ENCODE data around the gene NOSTRIN. TPM values are rescaled to one million over a fixed set of nuclear protein-coding genes. Genes with fewer than 3 reads are reported as not detected.
"Not testable (repeated sequence)": the region's sequence is repeated elsewhere in the genome, so short reads cannot be mapped to it uniquely, and the experiment has no call there.

Gene NOSTRIN
- total RNA-seq, 2 donors from 2014 or later = not detected

- DNase-seq (ENCODE audit: low spot score) (no peak), ATAC-seq (no peak)
- Mint-ChIP-seq H3K4me3 (no peak overlapping the region), H3K36me3 (peaks cover 7% of the 10 kb centered on the region), H3K27ac (no peak overlapping the region), H3K9me3 (no peaks in the 10 kb centered on the region), H3K27me3 (no peaks in the 10 kb centered on the region), H3K4me1 (ENCODE audit: low read depth in 2 of 2) (peaks cover 0 to 4% of the 10 kb centered on the region in 2 donors)
Observed at GRCh38 chr2:168851674-168852320, 49.4 kb downstream of the NOSTRIN start.

DNA sequence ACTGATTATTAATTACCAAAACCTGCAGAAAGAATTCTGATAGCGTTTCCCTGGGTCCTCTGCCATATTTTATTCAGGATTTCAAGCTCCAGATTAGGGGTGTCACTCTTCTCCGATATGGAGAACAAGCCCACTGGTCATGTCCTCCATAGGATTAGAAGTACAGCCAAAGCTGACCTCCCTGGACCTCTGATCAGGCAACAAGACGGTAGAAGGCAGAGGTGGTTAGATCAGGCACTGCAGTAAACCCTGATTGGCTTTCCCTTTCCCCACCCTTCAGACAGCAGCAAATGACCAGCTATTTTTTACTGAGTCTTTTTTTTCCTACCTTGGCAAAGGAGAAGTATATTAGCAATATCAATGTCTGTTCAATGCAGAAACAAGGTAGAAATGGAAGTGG is 50.0 kb downstream of the NOSTRIN start:
- no peak for ATAC-seq
- DNase-seq (ENCODE audit: low spot score) = no peak
- Mint-ChIP-seq H3K4me3 (no peak overlapping the region), H3K9me3 (no peaks in the 10 kb centered on the region), H3K27ac (no peak overlapping the region), H3K36me3 (peaks cover 7% of the 10 kb centered on the region), H3K27me3 (no peaks in the 10 kb centered on the region), H3K4me1 (ENCODE audit: low read depth in 2 of 2) (peaks cover 0 to 4% of the 10 kb centered on the region in 2 donors)

DNA sequence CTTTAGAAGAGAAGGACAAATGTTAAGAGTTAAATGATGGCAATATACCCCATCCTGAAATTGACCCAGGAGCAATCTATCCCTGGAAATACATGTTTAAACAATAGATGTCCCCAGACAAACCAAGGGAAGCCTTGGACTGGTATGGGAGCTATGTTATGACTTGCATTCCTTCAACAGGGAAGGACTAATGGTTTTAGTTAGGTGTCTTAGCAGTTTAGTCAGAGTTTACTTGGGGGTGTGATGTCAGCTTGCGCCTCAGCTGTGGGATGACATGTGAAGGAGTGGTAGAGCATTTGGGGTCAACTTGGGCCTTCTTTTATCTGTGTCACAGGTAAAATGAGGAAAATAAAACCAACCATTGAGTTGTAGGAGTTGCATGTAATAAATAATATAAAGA is 51.0 kb downstream of the NOSTRIN start:
- Mint-ChIP-seq H3K4me3 (no peak overlapping the region), H3K36me3 (peaks cover 7% of the 10 kb centered on the region), H3K27ac (no peak overlapping the region), H3K4me1 (ENCODE audit: low read depth in 2 of 2) (peaks cover 0 to 1% of the 10 kb centered on the region in 2 donors), H3K9me3 (no peaks in the 10 kb centered on the region), H3K27me3 (no peaks in the 10 kb centered on the region)
- ATAC-seq = no peak
- DNase-seq (ENCODE audit: low spot score) = no peak

DNA sequence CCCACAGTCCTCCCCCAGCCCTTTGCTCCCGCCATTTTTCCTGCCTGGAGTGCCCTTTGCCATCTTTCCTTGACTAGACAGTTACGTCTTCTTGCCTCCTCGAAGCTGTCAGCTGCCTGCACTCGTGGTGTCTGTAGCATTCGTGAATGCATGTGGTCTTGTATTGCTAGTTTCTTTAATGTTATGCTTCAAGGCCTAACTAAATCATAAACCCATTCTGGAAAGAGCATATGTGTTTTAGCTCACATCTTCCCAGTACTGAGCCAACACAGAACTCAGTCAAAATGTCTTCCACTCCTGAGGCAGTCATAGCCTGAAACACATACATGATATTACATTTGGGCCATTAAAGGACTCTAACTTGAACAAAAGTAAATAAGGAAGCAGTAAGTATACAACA is 52.2 kb downstream of the NOSTRIN start:
- Mint-ChIP-seq H3K27ac (no peak overlapping the region), H3K27me3 (no peaks in the 10 kb centered on the region), H3K9me3 (no peaks in the 10 kb centered on the region), H3K36me3 (peaks cover 7% of the 10 kb centered on the region), H3K4me3 (no peak overlapping the region), H3K4me1 (ENCODE audit: low read depth in 2 of 2) (no peaks in the 10 kb centered on the region)
- DNase-seq (ENCODE audit: low spot score) (no peak), ATAC-seq (no peak)

GRCh38 chr2:168855601-168856000 is 53.2 kb downstream of the NOSTRIN start:
- no peaks in the 10 kb centered on the region for H3K27me3 Mint-ChIP-seq
- no peak for ATAC-seq
- no peaks in the 10 kb centered on the region for H3K4me1 Mint-ChIP-seq (ENCODE audit: low read depth in 2 of 2)
- no peak overlapping the region for H3K27ac Mint-ChIP-seq
- DNase-seq (ENCODE audit: low spot score) = no peak
- H3K36me3 Mint-ChIP-seq = peaks cover 7% of the 10 kb centered on the region
- no peak overlapping the region for H3K4me3 Mint-ChIP-seq
- H3K9me3 Mint-ChIP-seq = no peaks in the 10 kb centered on the region

DNA sequence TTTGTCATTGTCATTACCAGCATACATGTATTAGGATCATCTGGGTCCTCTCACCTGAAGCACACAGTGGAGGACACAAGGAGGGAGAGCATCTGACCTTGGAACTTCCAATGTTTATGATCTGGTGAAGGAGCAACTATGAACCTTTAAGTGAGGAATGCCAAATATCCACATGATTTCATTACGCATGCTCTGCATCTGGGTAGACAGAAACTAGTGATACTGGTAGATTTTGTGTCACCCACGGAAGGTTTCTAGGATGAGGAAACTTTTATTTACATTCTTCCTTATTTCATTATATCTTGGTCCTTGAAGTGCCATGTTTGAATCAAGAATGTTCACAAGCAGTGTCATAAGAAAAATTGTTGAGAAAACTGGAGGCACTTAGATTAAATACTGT is 55.7 kb downstream of the NOSTRIN start:
- peaks cover 7% of the 10 kb centered on the region for H3K36me3 Mint-ChIP-seq
- no peak overlapping the region for H3K27ac Mint-ChIP-seq
- no peaks in the 10 kb centered on the region for H3K27me3 Mint-ChIP-seq
- DNase-seq (ENCODE audit: low spot score) (no peak), ATAC-seq (peak in 1 of 2 donors; percentile 36)
- no peak overlapping the region for H3K4me3 Mint-ChIP-seq
- no peaks in the 10 kb centered on the region for H3K9me3 Mint-ChIP-seq
- H3K4me1 Mint-ChIP-seq (ENCODE audit: low read depth in 2 of 2) = no peaks in the 10 kb centered on the region

- H3K4me1 Mint-ChIP-seq (ENCODE audit: low read depth in 2 of 2); H3K9me3 Mint-ChIP-seq; DNase-seq (ENCODE audit: low spot score); H3K4me3 Mint-ChIP-seq; ATAC-seq; H3K27ac Mint-ChIP-seq; H3K27me3 Mint-ChIP-seq: not testable (repeated sequence)
- H3K36me3 Mint-ChIP-seq = peaks cover 33% of the 10 kb centered on the region
Observed at GRCh38 chr2:168867164-168867563, 64.7 kb downstream of the NOSTRIN start.

GRCh38 chr2:168870369-168870768 is 67.9 kb downstream of the NOSTRIN start:
- H3K9me3 Mint-ChIP-seq; H3K27me3 Mint-ChIP-seq; ATAC-seq; DNase-seq (ENCODE audit: low spot score); H3K27ac Mint-ChIP-seq; H3K4me3 Mint-ChIP-seq; H3K4me1 Mint-ChIP-seq (ENCODE audit: low read depth in 2 of 2): not testable (repeated sequence)
- peaks cover 25% of the 10 kb centered on the region for H3K36me3 Mint-ChIP-seq

DNA sequence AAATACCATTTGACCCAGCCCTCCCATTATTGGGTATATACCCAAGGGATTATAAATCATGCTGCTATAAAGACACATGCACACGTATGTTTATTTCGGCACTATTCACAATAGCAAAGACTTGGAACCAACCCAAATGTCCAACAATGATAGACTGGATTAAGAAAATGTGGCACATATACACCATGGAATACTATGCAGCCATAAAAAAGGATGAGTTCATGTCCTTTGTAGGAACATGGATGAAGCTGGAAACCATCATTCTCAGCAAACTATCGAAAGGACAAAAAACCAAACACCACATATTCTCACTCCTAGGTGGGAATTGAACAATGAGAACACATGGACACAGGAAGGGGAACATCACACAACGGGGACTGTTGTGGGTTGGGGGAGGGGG is 68.4 kb downstream of the NOSTRIN start:
- H3K9me3 Mint-ChIP-seq = not testable (repeated sequence)

DNA sequence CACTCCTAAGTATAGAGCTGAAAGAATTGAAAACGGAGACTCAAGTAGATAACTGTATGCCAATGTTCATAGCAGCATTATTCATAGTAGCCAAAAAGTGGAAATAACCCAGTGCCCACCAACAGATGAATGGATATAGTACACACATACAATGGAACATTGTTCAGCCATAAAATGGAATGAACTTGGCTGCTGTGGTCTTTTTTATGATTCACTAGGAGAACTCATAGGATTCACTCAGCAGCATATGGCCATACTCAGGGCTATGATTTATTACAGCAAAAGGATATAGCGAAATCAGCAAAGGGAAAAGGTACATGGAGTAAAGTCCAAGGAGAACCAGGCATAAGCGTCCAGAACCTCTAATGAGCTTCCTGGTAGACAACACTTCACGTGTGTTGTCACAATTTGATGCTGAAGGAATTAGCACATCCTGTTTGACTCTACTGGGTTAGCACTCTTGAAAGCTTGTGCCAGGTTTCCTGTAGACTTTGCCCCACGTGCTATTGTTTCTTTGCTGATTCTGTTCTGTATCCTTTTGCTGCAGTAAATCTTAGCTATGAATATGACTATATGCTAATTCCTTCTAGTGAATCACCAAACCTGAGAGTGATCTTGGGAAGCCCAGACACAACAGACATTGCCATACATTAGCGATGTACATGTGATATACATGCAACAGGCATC is 72.1 kb downstream of the NOSTRIN start:
- ATAC-seq (no peak), DNase-seq (ENCODE audit: low spot score) (no peak)
- H3K36me3 Mint-ChIP-seq = peaks cover 5% of the 10 kb centered on the region
- no peak overlapping the region for H3K27ac Mint-ChIP-seq
- no peaks in the 10 kb centered on the region for H3K9me3 Mint-ChIP-seq
- H3K4me3 Mint-ChIP-seq = no peak overlapping the region
- no peaks in the 10 kb centered on the region for H3K27me3 Mint-ChIP-seq
- H3K4me1 Mint-ChIP-seq (ENCODE audit: low read depth in 2 of 2) = peaks cover 2 to 6% of the 10 kb centered on the region in 2 donors

More for the DNA sequence above, 68.4 kb downstream of the NOSTRIN start:
- H3K27me3 Mint-ChIP-seq; H3K4me3 Mint-ChIP-seq; H3K27ac Mint-ChIP-seq; DNase-seq (ENCODE audit: low spot score); ATAC-seq; H3K4me1 Mint-ChIP-seq (ENCODE audit: low read depth in 2 of 2): not testable (repeated sequence)
- peaks cover 21% of the 10 kb centered on the region for H3K36me3 Mint-ChIP-seq

- not testable (repeated sequence) for H3K9me3 Mint-ChIP-seq; H3K36me3 Mint-ChIP-seq; H3K27ac Mint-ChIP-seq; H3K4me3 Mint-ChIP-seq; DNase-seq (ENCODE audit: low spot score); ATAC-seq; H3K27me3 Mint-ChIP-seq
- H3K4me1 Mint-ChIP-seq (ENCODE audit: low read depth in 2 of 2) = peaks cover 4 to 20% of the 10 kb centered on the region in 2 donors
Observed at GRCh38 chr2:168882163-168882562, 79.7 kb downstream of the NOSTRIN start.

DNA sequence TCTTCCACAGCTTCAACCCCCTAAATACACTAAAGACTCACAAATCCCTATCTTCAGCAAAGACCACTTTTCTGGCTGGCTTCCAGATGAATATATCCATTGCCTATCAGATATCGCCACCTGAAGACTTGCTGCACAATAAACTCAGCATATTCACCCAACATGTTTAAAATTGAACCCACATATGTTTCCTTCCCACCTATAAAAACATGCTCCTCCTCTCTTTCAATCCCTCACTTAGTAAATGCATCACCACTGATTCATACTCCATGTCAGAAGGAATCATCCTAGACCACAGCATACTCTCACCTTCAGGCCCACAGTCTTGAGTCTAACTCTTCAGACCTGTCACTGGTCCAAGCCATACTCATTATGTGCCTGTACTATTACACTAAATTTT is 82.5 kb downstream of the NOSTRIN start:
- Mint-ChIP-seq H3K36me3 (no peaks in the 10 kb centered on the region), H3K27me3 (no peaks in the 10 kb centered on the region)
- DNase-seq (ENCODE audit: low spot score) = no peak

DNA sequence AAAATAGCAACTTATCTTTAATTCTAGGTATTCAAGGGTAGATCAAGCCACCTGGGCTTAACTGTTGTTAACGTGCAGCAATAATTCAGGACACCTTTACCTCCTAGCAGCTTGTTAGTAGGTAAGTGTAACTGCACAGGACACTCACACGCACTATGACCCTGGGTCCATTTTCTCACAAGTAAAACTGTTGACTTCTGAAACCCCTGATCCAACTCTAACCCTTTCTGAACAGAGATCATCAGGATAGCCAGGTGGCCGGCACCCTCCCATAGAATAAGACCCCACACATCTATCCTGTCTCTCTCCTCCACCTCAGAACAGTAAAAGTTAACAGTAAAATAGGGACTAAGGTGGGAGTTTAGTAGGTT is 87.2 kb downstream of the NOSTRIN start:
- no peaks in the 10 kb centered on the region for H3K36me3 Mint-ChIP-seq
- peak overlapping the region; percentile 71 to 76 for H3K27ac Mint-ChIP-seq
- peaks cover 7 to 17% of the 10 kb centered on the region in 2 donors for H3K4me1 Mint-ChIP-seq (ENCODE audit: low read depth in 2 of 2)
- DNase-seq (ENCODE audit: low spot score) (no peak), ATAC-seq (no peak)
- no peaks in the 10 kb centered on the region for H3K9me3 Mint-ChIP-seq
- H3K27me3 Mint-ChIP-seq = peaks cover 9% of the 10 kb centered on the region in 2 donors
- H3K4me3 Mint-ChIP-seq = peak overlapping the region; percentile 95

More for the DNA sequence above, 82.5 kb downstream of the NOSTRIN start:
- peaks cover 3 to 20% of the 10 kb centered on the region in 2 donors for H3K4me1 Mint-ChIP-seq (ENCODE audit: low read depth in 2 of 2)
- H3K4me3 Mint-ChIP-seq = no peak overlapping the region
- H3K9me3 Mint-ChIP-seq = no peaks in the 10 kb centered on the region
- H3K27ac Mint-ChIP-seq = no peak overlapping the region
- ATAC-seq = peak in 1 of 2 donors; percentile 59

GRCh38 chr2:168890006-168890782 is 87.8 kb downstream of the NOSTRIN start, which contains the start of gene SPC25:
Gene SPC25 (minus strand): TSS chr2:168890430. CDS start chr2:168889519, 911 bp downstream.
- Mint-ChIP-seq H3K27me3 (peaks cover 12 to 14% of the 10 kb centered on the region in 2 donors), H3K27ac (peak within 1 kb of the TSS; percentile 71 to 76), H3K36me3 (no peaks in the 10 kb centered on the region), H3K4me3 (peak within 1 kb of the TSS; percentile 95), H3K9me3 (no peaks in the 10 kb centered on the region), H3K4me1 (ENCODE audit: low read depth in 2 of 2) (peaks cover 7 to 17% of the 10 kb centered on the region in 2 donors)
- DNase-seq (ENCODE audit: low spot score) (peak; percentile 89), ATAC-seq (peak; percentile 99)

All from natural killer cell treated with Interleukin-12 subunit alpha and Interleukin-12 subunit beta and Interleukin-15 and Interleukin-18, amount 100 ng/mL, for 72 hours (primary cell).